ENCODE data around the gene NLRP5. TPM values are rescaled to one million over a fixed set of nuclear protein-coding genes. Genes with fewer than 3 reads are reported as not detected.
"Not testable (repeated sequence)": the region's sequence is repeated elsewhere in the genome, so short reads cannot be mapped to it uniquely, and the experiment has no call there.

The NLRP5 gene
- polyA plus RNA-seq, 3 donors, result not detected

GRCh38 chr19:56098731-56099568 is 112.4 kb downstream of the NLRP5 start:
- no peak for DNase-seq

- DNase-seq, result no peak
These were observed 113.3 kb downstream of the NLRP5 start for GRCh38 chr19:56099638-56100539.

DNA sequence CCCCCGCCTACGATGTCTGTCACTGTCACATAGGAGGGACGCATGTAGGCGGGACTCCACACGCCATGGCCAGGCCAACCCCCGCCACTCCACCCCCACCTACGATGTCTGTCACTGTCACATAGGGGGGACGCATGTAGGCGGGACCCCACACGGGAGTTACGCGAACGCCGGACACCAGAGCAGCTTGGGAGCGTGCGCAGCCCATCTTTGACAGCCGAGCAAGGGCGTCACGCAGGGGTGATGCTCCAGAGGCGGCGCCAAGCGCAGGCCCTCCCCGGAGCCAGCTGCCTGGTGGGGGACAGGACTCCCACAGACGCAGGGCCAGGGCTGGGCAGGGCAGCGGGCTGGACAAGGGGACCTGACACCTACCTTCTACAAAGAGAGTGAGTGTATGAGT is 114.5 kb downstream of the NLRP5 start:
- DNase-seq, result no peak

- no peak for DNase-seq
These were observed 115.4 kb downstream of the NLRP5 start for GRCh38 chr19:56101746-56102535.

DNA sequence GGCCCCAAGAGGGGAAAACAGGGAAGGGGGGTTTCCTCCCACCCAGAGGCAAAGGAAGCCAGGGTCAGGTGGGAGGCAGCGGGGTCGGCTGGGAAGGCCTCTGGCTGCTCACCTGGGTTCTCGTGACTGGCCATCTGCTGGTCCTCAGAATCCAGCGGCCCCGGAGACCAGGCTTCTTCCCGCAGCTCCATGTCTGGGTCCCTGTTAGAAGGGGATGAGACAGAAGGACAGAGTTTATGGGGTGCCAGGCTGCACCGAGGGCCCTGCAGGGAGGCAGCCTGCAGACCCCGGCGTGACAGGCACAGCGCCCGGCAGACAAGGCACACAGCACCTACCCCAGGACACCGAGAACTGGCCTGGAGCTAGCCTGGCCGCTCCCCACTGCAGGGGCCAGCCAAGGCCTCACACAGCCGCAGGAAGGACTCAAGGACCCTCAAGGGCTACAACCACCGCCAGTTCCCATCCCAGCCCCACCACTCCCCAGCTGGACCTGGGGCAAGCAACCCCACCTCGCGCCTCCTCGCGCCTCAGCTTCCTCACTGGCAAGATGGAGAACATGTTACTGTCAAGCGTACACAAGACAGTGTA is 116.5 kb downstream of the NLRP5 start:
- no peak for DNase-seq

GRCh38 chr19:56104423-56104822 is 117.8 kb downstream of the NLRP5 start:
- DNase-seq, result no peak

- peak; percentile 69 for DNase-seq
These were observed 118.6 kb downstream of the NLRP5 start for GRCh38 chr19:56105090-56105701.

DNA sequence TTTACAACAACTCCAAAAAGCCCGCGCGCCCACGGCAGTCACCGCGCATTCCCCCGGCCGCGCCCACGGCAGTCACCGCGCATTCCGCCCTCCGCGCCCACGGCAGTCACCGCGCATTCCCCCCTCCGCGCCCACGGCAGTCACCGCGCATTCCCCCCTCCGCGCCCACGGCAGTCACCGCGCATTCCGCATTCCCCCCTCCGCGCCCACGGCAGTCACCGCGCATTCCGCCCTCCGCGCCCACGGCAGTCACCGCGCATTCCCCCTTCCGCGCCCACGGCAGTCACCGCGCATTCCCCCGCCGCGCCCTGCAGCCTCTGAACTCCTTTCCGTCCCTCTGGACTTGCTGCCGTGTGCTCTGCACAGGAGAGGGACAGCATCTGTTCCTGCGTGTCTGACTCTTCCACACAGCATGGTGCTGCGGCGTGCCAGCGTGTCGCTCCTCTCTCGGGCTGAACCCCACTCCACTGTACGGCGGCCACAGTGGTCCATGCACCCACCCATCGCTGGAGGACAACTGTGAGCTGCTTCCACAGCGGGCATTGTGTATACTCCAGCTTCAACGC is 119.3 kb downstream of the NLRP5 start:
- not testable (repeated sequence) for DNase-seq

DNA sequence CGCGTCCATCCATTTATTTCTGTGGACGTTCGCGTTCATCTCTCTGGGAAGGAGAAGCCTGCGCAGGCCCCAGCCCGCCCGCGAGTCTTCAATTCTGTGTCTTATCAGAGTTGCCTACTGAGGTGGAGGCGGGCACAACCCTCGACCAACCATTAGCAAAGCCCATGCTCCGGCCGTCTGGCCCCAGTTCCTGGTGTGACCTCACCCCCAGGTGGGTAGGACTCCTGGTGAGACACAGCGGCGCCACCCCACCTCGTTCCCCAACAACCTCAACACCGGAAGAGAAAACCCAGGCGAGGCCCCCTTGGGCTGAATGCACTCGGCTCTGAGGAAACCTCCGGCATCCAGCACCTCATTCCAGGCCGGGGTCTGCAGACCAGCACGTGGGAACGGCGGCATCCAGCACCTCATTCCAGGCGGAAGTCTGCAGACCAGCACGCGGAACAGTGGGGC is 119.8 kb downstream of the NLRP5 start:
- no peak for DNase-seq

- DNase-seq, result no peak
These were observed 120.4 kb downstream of the NLRP5 start for GRCh38 chr19:56106993-56107392.

DNA sequence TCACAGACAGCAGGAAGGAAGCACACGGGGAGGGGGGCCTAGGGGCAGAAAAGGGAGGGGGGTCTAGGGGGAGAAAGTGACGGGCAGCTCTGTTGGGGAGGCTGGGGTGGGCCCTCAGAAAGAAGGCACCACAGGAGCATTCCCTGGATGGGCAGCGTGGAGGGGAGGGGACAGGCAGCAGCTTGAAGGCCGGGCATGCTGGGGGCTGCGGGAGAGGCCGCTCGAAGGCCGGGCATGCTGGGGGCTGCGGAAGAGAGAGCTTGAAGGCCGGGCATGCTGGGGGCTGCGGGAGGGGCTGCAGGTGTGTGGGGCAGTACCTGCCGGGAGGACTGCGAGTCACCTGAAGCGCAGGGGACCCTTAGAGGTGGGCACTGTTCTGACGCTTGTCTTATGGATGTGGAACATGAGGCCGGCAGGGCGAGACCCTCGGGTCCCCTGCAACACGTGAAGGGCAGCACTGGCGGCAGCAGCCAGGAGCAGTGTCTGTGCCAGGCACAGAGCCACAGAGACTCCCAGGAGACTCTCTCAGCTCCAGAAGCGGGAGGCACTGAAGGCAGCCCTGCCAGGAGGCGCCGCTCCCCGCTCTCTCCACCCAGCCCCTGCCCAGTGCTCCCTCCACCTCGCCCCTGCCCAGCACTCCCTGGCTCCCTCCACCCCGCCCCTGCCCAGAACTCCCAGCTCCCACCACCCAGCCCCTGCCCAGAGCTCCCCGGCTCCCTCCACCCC is 121.2 kb downstream of the NLRP5 start:
- no peak for DNase-seq

GRCh38 chr19:56108447-56109195 is 122.0 kb downstream of the NLRP5 start:
- no peak for DNase-seq

GRCh38 chr19:56109226-56109625 is 122.7 kb downstream of the NLRP5 start:
- DNase-seq, result no peak

GRCh38 chr19:56110515-56111448 is 124.2 kb downstream of the NLRP5 start:
- peak; percentile 36 for DNase-seq

Measured in renal pelvis (tissue), 4 donors.